Sigmoid colon (tissue), 7 donors: ENCODE results near the gene DOLPP1. TPM values are rescaled to one million over a fixed set of nuclear protein-coding genes. Genes with fewer than 3 reads are reported as not detected.

Experiments
- DNase-seq: peaks from one replicate; pipeline ENCODE4 v3.0.0-alpha.2; 2019
- H3K27ac ChIP-seq, 4 donors: fragments of 200-600 bp; sonication (generic); one replicate each; pipeline ENCODE4 v1.5.1; 2016 to 2019; ENCODE audit warnings: mild to moderate bottlenecking in 1 of 4
- H3K27me3 ChIP-seq, 3 donors: fragments of 200-600 bp; sonication (generic); one replicate each; pipeline ENCODE4 v1.5.1; 2019; ENCODE audit warnings: mild to moderate bottlenecking in 1 of 3
- H3K36me3 ChIP-seq, 4 donors: fragments of 200-600 bp; sonication (generic); one replicate each; pipeline ENCODE4 v1.5.1; 2016 to 2019
- H3K4me1 ChIP-seq, 4 donors: fragments of 200-600 bp; sonication (generic); one replicate each; pipeline ENCODE4 v1.5.1; 2017 to 2019
- H3K4me3 ChIP-seq, 4 donors: fragments of 200-600 bp; sonication (generic); one replicate each; pipeline ENCODE4 v1.5.1; 2017 to 2019; ENCODE audit warnings: mild to moderate bottlenecking in 2 of 4, moderate library complexity in 1 of 4
- H3K9me3 ChIP-seq, 4 donors: fragments of 200-600 bp in 3 of 4; sonication (generic) in 3 of 4; one replicate each; pipeline versions ENCODE4 v1.5.1 to v1.6.1; 2013 to 2019
- EP300 ChIP-seq, 4 donors: sonication (generic); formaldehyde crosslinking; IDR thresholded peaks; one replicate each; pipeline ENCODE4 v1.6.1; 2017; ENCODE audit warnings: antibody characterized with exemption in 4 of 4
- POLR2A ChIP-seq, 2 donors: fragments of 450-650 bp; IDR thresholded peaks; one replicate each; pipeline ENCODE4 v1.6.1; 2016; ENCODE audit warnings: antibody characterized with exemption in 2 of 2, mild to moderate bottlenecking in 2 of 2, moderate library complexity in 2 of 2
- POLR2AphosphoS5 ChIP-seq, 4 donors: sonication (generic); formaldehyde crosslinking; IDR thresholded peaks; one replicate each; pipeline ENCODE4 v1.6.1; 2017; ENCODE audit warnings: antibody characterized with exemption in 4 of 4
- WGBS, 2 donors: extraction: QIAGEN DNeasy Blood & Tissue Kit; methylation state at CpG; one replicate each; pipeline ENCODE4 v1.1.7; 2013; 5-methylcytosine and 5-hydroxymethylcytosine counted together
- intact Hi-C: fragments of 100-400 bp; cut with DNase I; formaldehyde crosslinking; loops from one replicate; pipeline ENCODE4 v1.15.1; 2023
- polyA plus RNA-seq, 3 donors: library from polyadenylated mRNA; stranded (reverse); fragments of 200-250 nt; gene quantifications; one replicate each; pipeline ENCODE4 v1.2.3, GENCODE V29; 2013
- total RNA-seq, 4 donors: library from RNA; depleted of rRNA; stranded (reverse); fragments of >200 nt; gene quantifications; one replicate each; pipeline ENCODE4 v1.1.0, GENCODE V29; 2016
- TF ChIP-seq, protein P1 (sequence below), 4 experiments: fragments of 450-650 bp in 3 of 4; fragments of 200-600 bp in 1 of 4; IDR thresholded peaks; one replicate each; pipeline ENCODE4 v1.5.1; 2016 to 2019; ENCODE audit warnings: antibody characterized with exemption in 4 of 4, mild to moderate bottlenecking in 3 of 4, moderate library complexity in 2 of 4
- donor health status: healthy with polysubstance abuse.
- donor health status: Bipolar disorder and iron deficiency.
- donor health status: healthy.

Gene DOLPP1
- total and polyA plus RNA-seq, 7 donors = 2.3 to 39.4 (median 4.3) TPM

DNA sequence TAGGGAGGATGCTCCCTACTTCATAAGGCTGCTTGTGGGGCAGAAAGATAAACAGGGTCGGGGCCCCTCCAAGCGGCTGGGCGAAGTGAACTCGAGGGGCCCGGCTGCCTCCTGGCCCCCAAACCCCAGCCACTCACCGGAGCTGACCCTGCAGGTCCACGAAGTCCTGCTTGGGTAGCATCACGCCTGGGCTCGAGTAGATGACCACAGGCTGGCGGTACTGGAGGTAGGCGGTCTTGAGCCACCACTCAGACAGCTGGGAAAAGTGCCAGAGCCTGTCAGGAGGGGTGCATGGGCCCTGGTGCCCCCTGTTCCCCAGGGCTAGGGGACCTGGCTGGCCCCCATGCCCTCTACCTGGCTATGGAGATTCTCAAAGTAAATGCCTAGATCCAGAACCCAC lies 23.1 kb downstream of the DOLPP1 start:
- H3K27me3 ChIP-seq = no peaks in the 10 kb centered on the region
- WGBS, 2 donors = 86 to 92% methylated on average over 11 of the region's 11 CpGs
- H3K27ac ChIP-seq = no peak overlapping the region
- H3K4me3 ChIP-seq = no peak overlapping the region
- no peak for TF ChIP-seq EP300 (IDR thresholded peaks at IDR 0.05)
- TF ChIP-seq, protein P1, sequence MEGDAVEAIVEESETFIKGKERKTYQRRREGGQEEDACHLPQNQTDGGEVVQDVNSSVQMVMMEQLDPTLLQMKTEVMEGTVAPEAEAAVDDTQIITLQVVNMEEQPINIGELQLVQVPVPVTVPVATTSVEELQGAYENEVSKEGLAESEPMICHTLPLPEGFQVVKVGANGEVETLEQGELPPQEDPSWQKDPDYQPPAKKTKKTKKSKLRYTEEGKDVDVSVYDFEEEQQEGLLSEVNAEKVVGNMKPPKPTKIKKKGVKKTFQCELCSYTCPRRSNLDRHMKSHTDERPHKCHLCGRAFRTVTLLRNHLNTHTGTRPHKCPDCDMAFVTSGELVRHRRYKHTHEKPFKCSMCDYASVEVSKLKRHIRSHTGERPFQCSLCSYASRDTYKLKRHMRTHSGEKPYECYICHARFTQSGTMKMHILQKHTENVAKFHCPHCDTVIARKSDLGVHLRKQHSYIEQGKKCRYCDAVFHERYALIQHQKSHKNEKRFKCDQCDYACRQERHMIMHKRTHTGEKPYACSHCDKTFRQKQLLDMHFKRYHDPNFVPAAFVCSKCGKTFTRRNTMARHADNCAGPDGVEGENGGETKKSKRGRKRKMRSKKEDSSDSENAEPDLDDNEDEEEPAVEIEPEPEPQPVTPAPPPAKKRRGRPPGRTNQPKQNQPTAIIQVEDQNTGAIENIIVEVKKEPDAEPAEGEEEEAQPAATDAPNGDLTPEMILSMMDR (IDR thresholded peaks at IDR 0.05) = no peak
- no peak for TF ChIP-seq POLR2AphosphoS5 (IDR thresholded peaks at IDR 0.05)
- TF ChIP-seq POLR2A (IDR thresholded peaks at IDR 0.05) = no peak
- peaks cover 0 to 63% (median 14%) of the 10 kb centered on the region in 4 donors for H3K36me3 ChIP-seq
- intact Hi-C loops = no loop called here
- H3K9me3 ChIP-seq = no peaks in the 10 kb centered on the region
- DNase-seq = no peak
- peaks cover 0 to 10% (median 8%) of the 10 kb centered on the region in 4 donors for H3K4me1 ChIP-seq

DNA sequence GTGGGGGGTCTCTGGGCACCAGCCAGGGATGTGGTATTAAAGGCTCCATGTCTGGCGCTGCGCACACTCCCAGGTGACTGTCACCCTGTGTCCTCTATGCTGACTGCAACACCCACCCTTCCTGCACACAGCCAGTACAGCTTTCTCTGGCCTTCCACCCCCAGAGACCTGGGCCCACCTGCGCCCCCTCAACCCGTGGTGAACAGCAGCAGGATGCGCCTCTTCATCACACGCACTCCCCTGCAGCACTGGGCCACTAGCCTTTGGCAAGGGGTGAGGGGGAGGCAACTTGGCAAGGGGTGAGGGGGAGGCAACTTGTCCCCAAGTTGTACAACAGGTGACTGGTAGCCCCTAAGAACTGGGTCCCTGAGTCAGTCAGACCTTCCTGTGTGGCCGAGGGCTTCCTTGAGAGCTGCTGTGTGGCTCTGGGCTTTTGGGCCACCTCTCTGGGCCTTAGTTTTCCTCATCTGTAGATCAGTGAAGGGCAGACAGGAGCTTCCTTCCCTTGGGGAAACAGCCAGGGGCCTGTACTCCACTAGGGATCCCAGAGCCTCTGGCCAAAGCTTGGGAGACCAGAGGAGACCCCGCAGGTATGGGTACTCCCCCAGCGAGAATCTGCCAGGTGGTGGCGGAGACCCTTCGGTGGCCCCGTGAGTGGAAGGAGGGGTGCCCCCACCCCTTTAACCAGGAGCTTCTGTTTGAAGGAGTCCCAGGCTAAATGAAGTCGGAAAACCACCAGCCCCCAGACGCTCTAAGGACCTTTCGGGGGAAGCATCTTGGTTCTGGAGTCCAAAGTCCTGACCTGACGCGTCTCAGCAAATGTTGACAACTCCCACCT lies 25.2 kb downstream of the DOLPP1 start:
- Histone ChIP-seq H3K36me3 (peaks cover 0 to 55% (median 14%) of the 10 kb centered on the region in 4 donors), H3K4me3 (no peak overlapping the region), H3K4me1 (peaks cover 0 to 21% (median 20%) of the 10 kb centered on the region in 4 donors), H3K27ac (no peak overlapping the region), H3K27me3 (no peaks in the 10 kb centered on the region), H3K9me3 (no peaks in the 10 kb centered on the region)
- DNase-seq = no peak
- WGBS, 2 donors = 90 to 91% methylated on average over 17 of the region's 17 CpGs
- intact Hi-C loops = no loop called here
- no peak for TF ChIP-seq EP300 (IDR thresholded peaks at IDR 0.05)
- TF ChIP-seq, protein P1 (IDR thresholded peaks at IDR 0.05) = no peak
- no peak for TF ChIP-seq POLR2A (IDR thresholded peaks at IDR 0.05)

DNA sequence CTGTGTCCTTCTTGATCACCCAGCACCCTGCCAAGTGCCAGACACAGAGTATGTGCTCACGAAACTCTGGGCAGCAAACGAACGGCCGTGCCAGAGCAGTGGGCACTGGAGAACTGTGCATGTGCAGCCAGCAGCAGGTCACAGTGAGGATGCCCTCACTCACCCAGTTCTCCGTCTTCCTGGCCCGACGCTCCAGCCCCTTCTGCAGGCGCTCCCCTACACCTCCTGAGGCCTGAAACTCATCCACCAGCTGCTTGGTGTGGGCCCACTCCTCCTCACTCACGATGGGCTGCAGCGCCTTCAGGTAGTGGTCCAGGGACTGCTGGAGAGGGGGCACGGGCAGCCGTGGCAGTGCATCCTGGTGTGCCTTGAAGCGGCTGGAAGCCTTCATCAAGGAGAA lies 26.7 kb downstream of the DOLPP1 start:
- peaks cover 0 to 31% (median 28%) of the 10 kb centered on the region in 4 donors for H3K4me1 ChIP-seq
- 94% methylated on average over 13 of the region's 13 CpGs for WGBS, 2 donors
- H3K4me3 ChIP-seq = no peak overlapping the region
- DNase-seq = no peak
- H3K9me3 ChIP-seq = no peaks in the 10 kb centered on the region
- peaks cover 0 to 40% (median 14%) of the 10 kb centered on the region in 4 donors for H3K36me3 ChIP-seq
- no peak overlapping the region for H3K27ac ChIP-seq
- intact Hi-C loops = no loop called here
- H3K27me3 ChIP-seq = no peaks in the 10 kb centered on the region
- TF ChIP-seq, protein P1 (IDR thresholded peaks at IDR 0.05) = no peak
- TF ChIP-seq EP300 (IDR thresholded peaks at IDR 0.05) = no peak
- TF ChIP-seq POLR2A (IDR thresholded peaks at IDR 0.05) = no peak
- TF ChIP-seq POLR2AphosphoS5 (IDR thresholded peaks at IDR 0.05) = no peak

DNA sequence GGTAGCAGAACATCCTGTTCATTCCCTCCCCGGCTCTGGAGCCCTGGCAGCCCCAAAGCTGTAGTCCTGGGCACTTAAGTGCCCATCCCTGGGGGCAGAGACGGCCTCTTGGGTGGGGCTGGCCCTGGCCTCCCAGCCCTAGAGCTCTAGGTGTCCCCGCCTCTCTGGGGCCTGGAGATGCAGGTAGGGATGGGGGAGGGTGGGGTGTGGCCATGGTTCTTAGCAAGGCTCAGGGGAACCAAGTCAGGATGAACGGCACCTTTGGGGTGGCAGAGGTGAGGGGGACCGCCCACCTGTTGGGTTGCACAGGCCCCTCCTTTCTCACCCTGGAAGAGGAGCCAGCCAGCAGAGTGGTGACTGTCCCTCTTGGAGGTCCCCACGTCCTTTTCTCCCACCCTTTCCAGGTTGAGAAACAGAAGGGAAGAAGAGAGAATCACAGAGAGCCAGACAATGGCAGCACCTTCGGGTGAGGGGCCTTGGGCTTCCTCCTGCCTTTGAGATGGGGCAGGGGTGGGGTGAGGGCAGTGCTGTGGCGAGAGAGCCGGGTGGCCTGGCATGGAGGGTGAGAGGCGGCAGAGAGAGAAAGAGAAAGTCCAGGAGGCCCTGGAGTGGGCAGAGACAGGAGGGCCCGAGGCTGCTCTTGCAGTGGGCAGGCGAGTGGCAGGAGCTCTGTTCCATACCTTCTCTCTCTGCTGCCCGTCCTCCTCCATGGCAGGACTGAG lies 27.3 kb downstream of the DOLPP1 start:
- H3K36me3 ChIP-seq = peaks cover 0 to 39% (median 14%) of the 10 kb centered on the region in 4 donors
- H3K9me3 ChIP-seq = no peaks in the 10 kb centered on the region
- no peaks in the 10 kb centered on the region for H3K27me3 ChIP-seq
- TF ChIP-seq, protein P1 (IDR thresholded peaks at IDR 0.05) = no peak
- TF ChIP-seq POLR2AphosphoS5 (IDR thresholded peaks at IDR 0.05) (no peak), EP300 (IDR thresholded peaks at IDR 0.05) (no peak), POLR2A (IDR thresholded peaks at IDR 0.05) (no peak)
- no peak overlapping the region for H3K4me3 ChIP-seq
- peak overlapping the region in 1 of 4 donors; percentile 97 for H3K27ac ChIP-seq
- intact Hi-C loops = no loop called here
- 62 to 84% methylated on average over 13 of the region's 13 CpGs for WGBS, 2 donors
- no peak for DNase-seq
- peaks cover 0 to 36% (median 32%) of the 10 kb centered on the region in 4 donors for H3K4me1 ChIP-seq
